Measurements from ENCODE around the gene CHEK2.
"Not testable (repeated sequence)": the region's sequence is repeated elsewhere in the genome, so short reads cannot be mapped to it uniquely, and the experiment has no call there.

The CHEK2 gene

DNA sequence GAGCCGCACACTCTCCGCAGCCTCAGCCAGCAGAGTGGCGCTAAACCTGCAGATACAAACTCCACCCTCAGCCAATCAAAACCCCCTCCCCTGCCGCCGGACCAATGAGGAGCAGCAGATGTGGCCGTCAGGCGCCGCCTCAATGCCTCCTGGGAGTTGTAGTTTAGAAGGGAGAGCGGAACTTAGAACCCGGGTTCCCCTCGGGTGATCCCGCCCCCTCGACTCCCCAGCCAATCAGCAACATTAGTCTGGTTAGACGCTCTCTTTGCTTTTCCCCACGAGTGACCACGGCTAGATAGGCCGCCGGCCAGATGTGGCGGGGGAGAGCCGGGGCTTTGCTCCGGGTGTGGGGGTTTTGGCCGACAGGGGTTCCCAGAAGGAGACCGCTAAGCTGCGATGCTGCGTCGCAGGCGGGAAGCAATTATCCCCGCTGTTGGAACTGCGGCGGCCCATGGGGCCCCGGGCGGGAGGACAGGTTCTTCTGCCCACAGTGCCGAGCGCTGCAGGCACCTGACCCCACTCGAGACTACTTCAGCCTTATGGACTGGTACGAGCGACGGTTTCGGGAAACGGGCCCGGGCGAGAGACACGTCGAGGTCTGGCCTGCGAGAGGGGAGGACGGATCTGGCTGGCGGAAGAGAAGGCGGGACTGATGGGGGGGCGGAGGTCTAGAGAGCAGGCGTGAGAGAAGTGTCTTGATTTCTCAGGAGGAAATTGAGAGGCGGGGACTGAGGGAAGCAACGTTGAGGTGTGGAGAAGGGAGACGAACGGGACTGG, at the start of gene CHEK2, which contains the start of gene HSCB:
TSS of gene CHEK2 (minus strand) at position 36 of the 777 bp plus-strand sequence. CDS start 7,099 bp downstream, outside the sequence.
TSS of gene HSCB (plus strand) at position 255 of the 777 bp plus-strand sequence. CDS start at position 312, 57 bp downstream.
- peak; percentile 96 for DNase-seq (ENCODE audit: low read depth)

- DNase-seq (ENCODE audit: low read depth), result no peak
Observed at GRCh38 chr22:28791124-28791523, 49.5 kb upstream of the CHEK2 start.

GRCh38 chr22:28788601-28789000, 47.0 kb upstream of the CHEK2 start:
- DNase-seq (ENCODE audit: low read depth), result no peak

DNA sequence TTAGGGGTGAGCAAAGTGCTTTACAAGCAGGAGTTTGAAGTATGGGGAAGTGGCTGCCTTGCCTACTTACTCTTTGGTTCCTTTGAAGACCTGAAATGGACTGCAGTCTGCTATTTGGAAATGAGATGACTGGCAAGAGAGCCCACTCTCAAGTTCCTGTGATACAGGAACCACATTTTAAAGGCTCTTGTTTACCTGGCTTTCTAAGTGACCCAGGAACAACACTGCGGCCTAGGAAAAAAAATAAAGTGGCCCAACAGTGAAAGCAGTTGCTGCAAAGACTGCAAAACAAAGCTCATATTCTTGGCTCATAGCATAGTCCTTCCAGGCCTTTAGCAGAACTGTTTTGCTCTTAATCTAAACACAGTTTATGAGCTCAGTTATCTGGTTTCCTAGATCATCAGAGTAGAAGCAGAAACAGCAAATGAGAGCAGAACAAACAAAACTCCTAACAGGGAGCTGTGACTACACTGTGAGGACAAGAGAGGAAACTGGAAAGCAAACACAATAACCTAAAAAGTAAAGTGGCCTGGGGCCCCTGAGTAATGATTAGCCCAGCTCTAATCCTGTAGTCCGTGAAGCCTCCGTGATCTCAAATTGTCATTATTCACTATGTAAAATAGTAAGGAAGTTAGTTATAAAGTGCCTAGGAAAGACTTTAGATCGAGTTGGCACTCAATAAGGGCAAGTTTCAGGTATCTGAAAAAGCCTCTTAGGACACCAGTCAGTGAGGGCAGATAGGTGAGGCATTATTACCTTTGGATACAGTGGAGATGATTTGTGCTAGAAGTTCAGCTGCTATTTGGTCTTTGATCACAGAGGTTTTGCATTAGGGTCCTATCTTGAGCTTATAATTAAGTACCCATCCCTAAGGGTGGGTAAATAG, 42.4 kb upstream of the CHEK2 start:
- no peak for DNase-seq (ENCODE audit: low read depth)

DNA sequence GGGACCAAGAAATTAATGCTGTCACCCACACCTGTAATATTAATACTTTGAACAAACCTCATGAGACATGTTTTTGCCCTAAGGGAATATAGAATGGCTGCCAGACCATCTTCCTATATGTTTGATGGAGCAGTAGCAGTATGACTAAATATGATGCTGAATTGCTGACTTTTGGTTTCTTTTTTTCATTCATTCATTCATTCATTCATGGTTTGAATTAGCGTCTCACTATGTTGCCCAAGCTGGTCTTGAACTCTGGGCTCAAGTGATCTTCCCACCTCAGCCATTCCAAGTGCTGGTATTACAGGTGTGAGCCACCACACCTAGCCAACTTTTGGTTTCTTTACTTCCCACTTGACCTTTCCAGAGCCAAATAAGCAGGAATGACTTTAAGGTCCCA, 38.7 kb upstream of the CHEK2 start:
- DNase-seq (ENCODE audit: low read depth), result no peak

- no peak for DNase-seq (ENCODE audit: low read depth)
Observed at GRCh38 chr22:28779833-28780232, 38.2 kb upstream of the CHEK2 start.

DNA sequence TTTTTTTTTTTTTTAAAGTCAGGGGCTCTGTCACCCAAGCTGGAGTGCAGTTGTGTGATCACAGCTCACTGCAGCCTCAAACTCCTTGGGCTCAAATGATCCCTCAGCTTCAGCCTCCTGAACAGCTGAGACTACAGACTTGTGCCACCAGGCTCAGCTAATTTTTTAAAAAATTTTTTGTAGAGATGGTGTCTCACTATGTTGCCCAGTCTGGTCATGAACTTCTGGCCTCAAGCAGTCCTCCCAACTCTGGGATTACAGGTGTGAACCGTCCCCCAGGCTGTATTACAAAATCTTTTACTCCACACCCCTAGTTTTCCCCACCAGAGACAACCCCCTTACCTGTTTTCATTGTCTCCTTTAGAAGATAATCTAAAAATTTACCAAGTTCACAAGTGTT, 32.8 kb upstream of the CHEK2 start:
- no peak for DNase-seq (ENCODE audit: low read depth)

- DNase-seq (ENCODE audit: low read depth), result no peak
Observed at GRCh38 chr22:28773461-28773867, 31.8 kb upstream of the CHEK2 start.

DNA sequence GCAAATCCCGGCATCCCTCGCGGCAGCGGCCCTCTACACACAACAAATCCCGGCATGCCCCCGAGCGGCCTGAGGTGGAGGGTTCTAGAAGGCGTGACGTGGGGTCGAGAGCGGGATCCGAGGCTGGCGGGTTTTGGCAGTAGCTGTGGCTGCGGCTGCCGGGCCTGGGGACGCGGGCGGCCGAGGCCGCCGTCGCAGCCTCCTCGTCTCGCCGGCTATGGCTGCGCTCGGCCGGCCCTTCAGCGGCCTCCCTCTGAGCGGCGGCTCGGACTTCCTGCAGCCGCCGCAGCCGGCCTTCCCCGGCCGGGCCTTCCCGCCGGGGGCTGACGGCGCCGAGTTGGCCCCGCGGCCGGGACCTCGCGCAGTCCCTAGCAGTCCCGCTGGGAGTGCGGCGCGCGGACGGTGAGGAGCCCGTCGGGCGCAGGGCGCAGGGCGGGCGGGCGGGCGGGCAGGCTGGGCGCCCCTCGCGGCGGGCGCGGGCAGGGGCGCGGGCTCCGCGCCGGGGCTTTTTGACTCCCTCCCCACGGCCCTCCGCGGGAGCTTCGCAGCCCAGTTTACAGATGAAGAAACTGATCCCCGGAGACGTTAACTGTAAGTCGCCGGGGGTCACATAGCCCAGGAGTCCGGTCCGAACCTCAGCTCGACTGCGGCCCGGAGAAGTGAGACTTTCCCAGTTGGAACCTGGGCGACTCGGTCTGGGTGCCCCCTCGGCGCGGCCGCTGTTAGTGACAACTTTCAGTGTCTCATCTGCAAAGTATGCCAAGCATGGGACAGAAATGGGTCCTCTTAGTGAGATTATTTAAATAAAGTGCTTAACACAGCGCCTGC, 31.2 kb upstream of the CHEK2 start, which contains the start of gene CCDC117:
TSS of gene CCDC117 (plus strand) at position 63 of the 828 bp plus-strand sequence. CDS start at position 218, 155 bp downstream.
- DNase-seq (ENCODE audit: low read depth), result peak; percentile 89

DNA sequence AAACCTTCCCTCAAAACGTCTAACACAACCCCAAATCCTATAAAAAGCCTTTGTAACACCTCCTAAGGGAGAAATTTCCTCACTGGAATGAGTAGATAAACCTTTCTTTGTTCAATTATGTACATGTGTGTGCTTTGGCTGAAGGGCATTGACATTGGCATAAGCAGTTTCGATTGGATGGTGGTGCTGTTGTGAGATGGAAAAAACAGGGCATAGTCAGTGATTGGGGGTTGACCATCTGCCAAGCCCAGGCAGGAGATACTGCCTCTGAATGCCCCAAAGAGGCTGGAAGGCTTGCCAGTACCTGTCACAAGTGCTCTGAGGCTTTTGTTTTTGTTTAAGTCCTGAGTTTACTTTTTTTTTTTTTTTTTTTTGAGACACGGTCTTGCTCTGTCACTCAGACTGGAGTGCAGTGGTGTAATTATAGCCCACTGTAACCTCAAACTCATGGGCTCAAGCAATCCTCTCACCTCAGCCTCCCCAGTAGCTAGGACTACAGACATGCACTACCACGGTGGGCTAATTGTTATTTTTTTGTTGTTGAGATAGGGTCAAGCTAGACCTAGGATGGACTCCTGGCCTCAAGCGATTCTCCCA, 29.7 kb upstream of the CHEK2 start:
- no peak for DNase-seq (ENCODE audit: low read depth)

- no peak for DNase-seq (ENCODE audit: low read depth)
Observed at GRCh38 chr22:28769394-28770085, 27.9 kb upstream of the CHEK2 start.

- no peak for DNase-seq (ENCODE audit: low read depth)
Observed at GRCh38 chr22:28768701-28769393, 27.2 kb upstream of the CHEK2 start.

DNA sequence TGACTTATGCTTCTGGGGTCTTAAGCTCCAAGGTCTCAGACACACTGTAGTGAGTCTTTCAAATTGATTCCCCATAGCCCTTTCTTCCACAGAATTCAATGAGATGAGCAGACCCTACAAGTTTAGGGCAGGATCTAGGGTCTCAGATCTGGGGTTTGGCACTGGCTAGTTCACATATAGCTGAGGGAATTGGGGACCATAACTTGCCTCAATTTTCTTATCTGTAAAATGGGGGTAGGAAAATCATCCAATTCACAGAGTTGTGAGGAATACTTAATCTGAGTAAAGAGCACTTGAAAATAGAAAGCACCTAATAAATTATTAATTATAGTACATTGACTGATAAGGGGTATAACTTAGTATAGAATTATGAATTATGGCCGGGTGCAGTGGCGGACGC, 25.0 kb upstream of the CHEK2 start:
- no peak for DNase-seq (ENCODE audit: low read depth)

- not testable (repeated sequence) for DNase-seq (ENCODE audit: low read depth)
Observed at GRCh38 chr22:28762000-28762399, 20.4 kb upstream of the CHEK2 start.

DNA sequence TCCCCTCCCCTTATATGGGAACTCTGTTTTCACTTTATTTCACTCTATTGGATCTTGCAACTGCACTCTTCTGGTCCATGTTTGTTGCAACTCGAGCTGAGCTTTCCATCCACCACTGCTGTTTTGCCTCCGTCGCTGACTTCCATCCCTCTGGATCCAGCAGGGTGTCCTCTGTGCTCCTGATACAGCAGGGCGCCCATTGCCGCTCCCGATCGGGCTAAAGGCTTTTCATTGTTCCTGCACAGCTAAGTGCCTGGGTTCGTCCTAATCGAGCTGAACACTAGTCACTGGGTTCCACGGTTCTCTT, 19.8 kb upstream of the CHEK2 start:
- no peak for DNase-seq (ENCODE audit: low read depth)

DNA sequence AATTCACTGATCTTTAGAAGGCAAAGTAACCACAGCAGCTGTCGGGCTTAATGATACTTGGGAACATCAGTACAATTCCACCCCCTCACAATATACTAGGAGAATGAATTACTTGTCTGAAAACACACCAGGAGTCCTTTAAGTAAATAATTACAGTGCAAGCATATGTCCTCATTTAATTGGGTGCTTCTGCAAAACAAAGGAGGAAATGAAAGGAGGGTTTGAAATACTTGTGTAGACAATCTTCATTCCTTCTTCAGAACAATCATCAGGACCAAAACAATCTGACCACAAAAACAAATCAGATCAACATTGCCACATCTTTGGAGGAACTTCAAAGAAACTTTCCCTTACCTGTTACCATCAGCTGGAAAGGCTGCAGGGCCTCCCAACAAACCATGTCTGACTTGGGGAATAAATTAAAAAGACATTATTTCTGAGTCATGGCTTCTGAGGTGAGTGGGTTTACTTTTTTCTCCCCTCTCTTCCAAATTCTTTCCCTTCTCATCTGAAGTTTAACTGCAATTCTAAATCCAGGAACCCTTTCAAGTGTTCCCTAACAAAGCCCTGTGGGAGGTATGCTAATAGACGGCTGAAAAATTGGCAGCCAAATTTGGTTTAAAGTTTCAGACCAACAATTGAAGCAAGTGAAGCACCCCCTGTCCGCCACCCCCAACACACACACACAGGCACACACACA, 18.4 kb upstream of the CHEK2 start:
- DNase-seq (ENCODE audit: low read depth), result no peak

- DNase-seq (ENCODE audit: low read depth), result not testable (repeated sequence)
Observed at GRCh38 chr22:28754512-28754911, 12.9 kb upstream of the CHEK2 start.

- no peak for DNase-seq (ENCODE audit: low read depth)
Observed at GRCh38 chr22:28750471-28750881, 8.9 kb upstream of the CHEK2 start.

- DNase-seq (ENCODE audit: low read depth), result no peak
Observed at GRCh38 chr22:28743852-28744251, 2.2 kb upstream of the CHEK2 start.

DNA sequence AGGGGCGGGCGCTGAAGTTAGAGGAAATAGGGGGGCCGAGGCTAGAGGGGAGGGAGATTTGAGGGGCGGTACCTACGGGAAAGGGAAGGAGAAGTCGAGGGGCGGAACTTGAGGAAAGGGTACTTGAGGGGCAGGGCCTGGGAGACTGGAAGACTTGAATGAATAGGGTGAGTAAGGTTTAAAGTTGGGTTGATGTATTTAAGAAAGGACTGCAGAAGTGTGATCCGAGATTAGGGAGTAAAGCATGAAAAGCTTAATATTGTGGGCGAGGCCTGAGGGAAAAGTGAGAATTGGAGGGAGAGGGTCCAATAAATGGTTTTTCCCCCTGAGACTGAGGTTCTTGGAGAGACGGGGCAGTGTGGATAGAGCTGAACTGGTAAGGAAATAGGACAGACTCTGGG, 942 bp upstream of the CHEK2 start:
- peak; percentile 62 for DNase-seq (ENCODE audit: low read depth)

Measured in activated T-helper 9 cell treated with anti-CD3 and anti-CD28 coated beads, Interleukin-2, amount 50 U/mL, for 16 hours (primary cell).